GM21360 (cell line): ENCODE results near the gene TRABD2A.

ENCODE experiments used
- ATAC-seq: cut with Tn5 transposase; IDR thresholded peaks from one replicate; pipeline ENCODE4 v1.9.1; 2021; ENCODE audit warnings: mild to moderate bottlenecking, moderate library complexity; ENCODE audit not compliant: unreplicated experiment

Gene TRABD2A

DNA sequence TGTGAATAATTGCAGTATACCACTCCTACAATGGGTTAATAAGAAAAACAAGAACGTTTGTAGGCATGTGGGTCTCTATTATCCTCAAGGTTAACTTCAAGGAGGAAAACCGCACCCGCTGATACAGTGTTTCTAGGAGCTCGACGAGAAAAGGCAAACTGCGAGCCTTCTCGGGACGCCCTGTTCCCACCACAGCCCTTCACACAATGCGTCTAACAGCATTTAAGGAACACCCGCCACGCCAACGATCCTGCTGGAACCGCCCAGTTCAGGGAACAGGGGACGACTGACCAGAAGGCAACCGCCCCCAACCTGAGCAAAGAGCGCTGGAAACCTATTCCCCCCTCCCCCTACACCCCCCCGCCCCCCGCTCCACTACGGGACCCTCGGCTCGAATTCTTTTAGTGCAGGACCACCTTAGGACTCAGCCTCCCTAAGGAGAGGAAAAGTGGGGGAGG lies 23.9 kb upstream of the TRABD2A start:
- ATAC-seq = no peak

DNA sequence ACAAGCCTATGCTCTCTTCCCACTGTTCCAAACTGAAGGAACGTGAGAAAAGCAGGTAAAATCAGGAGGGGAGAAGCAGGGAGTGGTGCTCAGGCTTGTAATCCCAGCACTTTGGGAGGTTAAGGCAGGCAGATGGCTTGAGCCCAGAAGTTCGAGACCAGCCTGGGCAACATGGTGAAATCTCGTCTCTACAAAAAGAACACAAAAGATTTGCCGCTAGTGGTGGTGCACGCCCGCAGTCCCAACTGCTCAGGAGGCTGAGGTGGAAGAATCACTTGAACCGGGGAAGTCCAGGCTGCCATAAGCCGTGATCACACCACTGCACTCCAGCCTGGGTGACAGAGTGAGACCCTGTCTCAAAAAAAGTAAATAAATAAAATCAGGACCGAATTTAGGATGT lies 23.3 kb upstream of the TRABD2A start:
- ATAC-seq = no peak

DNA sequence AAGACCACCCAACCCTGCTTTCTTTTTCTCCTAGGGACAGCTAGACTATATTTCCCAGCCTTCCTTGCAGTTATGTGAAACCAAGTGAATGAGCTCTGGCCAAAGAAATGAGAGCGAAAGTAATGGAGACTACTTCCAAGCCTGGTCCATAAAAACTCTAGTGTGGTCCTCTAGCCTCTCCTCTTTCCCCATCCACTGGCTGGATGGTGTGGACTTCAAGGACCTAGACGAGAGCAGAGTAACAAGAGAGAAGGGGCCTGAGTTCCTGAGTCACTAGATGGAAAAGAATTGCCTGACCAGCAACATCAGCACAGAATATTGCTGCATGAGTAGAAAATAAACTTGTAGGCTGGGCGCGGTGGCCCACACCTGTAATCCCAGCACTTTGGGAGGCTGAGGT lies 21.6 kb upstream of the TRABD2A start:
- ATAC-seq = no peak

DNA sequence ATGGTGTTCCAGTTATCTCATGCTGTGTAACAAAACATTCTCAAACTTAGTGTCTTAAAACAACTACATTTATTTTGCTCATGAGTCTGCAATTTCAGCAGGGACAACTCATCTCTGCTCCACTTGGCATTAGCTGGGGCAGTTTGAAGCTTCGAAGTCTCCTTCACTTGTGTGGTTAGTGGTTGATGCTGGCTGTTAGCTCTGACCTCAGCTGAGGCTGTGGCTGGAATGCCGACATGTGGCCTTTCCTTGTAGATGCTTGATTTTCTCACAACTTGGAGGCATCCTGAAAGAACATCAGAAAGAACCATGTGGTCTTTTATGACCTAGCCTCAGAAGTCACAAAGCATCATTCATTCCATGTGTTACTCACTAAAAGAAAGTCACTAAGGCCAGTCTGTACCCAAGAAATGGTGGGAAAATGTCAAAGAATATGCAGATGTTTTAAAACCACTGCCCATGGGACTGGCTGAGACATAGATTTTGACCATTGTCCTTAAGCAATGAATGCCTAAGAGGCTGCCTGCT lies 20.8 kb upstream of the TRABD2A start:
- no peak for ATAC-seq

DNA sequence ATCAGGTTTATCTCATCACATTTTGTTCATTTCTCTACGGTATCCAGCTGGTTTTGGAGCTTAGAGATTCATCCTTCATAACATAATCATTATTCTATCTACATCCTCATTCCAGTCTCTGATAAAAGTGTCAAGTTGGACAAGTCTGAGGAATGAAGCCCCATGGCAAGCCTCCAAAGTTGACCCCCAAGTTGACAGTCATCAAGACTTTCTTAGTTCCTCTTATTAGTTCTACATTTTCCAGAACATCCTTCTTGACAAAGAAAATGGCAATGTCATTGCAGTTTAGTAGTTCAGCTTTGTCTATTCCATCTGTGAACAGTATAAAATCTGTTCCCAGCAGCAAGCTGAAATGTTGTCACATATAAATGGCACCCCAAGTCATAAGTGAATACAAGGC lies 20.1 kb upstream of the TRABD2A start:
- ATAC-seq = no peak

DNA sequence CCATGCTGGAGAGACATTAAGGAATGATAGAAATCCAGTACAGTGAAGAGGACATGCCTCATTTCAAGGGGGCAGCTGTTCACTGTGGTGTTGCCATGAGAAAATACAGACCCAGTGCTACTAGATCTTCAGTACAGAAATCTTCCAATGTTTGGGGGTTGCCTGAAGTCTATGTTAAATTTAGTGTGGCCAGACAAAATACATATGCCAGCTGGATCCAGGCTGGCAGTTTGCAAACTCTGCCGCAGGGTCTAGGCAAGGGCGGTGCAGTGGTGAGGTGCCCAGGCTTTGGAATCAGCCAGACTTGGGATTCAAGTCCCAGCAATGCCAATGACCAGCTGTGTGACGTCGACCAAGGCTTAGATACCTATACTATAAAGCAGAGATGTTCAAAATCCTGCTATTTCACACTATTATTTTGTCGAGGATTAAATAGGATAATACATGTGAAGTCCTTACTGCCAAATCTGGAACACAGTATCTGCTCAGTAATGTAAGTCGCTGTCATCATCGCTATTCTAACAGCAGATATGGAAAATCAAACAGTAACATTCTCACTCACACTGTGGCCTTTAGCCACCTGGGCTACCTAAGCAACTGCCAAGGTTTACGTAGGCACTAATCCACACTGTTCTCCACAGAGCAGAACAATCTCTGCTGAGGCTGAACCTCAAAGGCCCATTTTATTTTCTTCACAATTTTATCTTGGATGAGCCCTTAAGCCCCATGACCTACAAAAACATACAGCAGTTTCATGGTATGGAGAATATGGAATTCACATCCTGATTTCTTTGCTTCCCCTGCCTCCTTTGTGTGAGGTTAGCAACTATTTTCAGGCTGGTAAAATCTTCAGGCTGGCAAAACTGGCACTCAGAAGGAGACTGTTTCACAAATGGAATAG lies 18.7 kb upstream of the TRABD2A start:
- ATAC-seq = no peak

DNA sequence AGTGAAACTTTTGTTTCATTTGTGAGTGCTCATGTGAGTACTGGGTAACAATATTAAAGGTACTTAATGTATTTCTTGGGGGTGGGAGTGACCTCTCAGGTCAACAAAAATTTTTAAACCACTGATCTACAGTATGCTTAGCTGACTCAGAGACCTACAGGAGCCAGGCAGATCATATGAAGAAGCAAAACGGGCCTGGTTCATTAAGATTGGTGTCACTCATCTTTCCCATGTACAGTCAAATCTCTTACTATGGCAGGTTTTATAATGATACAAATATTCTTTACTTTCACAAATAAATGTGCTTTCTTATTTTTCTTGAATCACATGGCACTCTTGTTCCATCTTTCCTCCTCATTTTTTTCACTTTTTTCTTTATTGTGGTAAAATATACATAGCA lies 16.9 kb upstream of the TRABD2A start:
- ATAC-seq = no peak

DNA sequence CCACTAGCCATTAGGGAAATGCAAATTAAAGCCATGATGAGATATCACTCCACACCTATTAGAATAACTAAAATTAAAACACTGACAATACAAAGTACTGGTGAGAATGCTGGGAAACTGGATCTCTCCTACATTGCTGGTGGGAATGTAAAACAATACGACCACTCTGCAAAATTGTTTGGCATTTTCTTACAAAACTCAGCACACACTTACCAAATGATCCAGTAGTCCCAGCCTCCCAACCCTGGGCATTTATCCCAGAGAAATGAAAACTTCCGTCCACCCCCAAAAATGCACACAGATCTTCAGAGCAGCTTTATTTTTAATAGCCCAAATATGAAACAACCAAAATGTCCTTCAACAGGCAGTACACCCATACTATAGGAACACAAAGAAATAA lies 15.7 kb upstream of the TRABD2A start:
- no peak for ATAC-seq

DNA sequence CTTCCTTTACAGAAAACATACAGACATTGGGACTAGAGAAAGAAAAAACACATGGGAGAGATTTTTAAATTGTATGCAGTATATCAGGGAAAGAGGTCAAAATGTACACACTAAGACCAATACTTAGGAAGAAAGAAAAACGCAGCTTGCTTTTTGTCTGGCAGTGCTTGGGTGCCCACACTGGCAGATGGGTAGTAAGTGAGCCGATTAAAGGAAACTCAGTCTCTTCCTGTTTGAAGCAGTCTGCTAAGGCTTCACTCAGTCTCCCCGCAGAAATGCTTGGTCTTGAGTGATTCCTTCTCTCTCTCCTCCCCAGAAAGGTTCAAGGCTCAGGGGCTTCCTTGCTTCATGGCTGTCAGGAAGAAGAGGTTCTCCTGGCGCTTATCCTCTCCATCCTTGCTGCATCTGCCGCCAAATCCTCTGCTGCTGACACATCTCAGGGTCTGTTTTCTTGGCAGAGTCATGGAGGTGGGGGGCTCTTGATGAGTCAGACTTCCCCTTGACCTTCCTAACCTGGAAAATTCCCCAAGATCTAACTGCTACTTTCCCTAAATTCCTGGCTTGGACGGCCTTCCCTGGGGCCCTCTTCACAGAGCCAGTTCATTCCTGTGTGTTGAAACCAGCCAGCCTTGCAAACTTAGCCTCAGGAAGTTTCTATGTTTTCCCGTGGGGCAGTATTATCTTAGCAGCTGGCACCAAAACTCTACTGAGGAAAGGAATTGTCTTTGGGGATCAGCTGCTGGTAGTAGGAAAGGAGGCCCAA lies 14.1 kb upstream of the TRABD2A start:
- ATAC-seq = no peak

DNA sequence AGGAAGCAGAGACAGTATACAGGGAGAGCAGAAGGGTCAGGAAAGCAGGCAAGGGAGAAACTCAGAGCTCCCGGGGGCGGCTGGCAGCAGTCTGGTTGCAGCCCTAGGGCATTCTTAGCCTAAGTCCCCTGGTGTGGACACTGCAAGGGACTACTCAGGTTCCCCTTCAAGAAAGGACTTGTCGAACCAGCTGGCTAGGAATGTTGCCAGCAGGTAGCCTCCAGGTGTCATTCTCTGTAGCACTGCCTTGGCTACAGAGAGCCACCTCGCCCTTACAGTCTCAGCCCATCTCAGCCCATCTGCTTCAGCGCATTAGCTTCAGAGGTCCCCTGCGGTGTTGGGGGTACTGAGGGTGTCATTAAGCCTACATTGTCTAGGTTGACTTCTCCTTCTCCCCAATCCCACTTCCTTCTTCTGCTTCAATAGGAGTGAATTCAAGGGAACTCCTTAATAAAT lies 13.3 kb upstream of the TRABD2A start:
- ATAC-seq = no peak

DNA sequence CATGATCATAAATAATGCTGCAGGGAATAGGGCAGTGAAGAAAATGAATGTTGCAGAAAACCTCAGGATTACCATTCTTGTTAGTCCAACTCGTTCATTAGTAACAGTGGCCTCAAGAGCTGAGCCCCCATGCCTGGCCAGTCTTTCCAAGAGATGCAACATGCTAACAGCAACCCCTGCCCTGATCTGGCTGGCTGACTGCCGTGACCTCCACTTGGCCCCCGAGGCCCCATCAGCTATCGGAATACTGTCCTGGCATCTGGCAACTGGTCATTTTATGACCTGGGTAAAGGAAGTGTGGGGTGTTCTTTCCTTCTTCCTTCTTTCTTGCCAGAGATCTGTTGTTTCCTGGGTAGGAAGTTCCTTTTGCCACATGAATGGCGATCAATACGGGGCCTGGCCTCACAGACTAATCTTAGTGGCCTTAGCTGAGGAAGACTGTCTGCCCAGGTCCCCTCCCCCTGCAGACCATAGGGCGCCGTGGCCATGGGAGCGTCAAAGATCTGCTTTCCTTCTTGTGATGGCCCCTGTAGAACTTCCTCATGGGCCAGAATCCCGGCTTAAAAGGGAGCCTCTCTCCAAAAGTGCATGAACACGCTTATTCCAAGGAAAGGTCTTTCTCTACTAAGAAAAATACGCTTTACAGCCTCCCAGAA lies 10.6 kb upstream of the TRABD2A start:
- no peak for ATAC-seq

DNA sequence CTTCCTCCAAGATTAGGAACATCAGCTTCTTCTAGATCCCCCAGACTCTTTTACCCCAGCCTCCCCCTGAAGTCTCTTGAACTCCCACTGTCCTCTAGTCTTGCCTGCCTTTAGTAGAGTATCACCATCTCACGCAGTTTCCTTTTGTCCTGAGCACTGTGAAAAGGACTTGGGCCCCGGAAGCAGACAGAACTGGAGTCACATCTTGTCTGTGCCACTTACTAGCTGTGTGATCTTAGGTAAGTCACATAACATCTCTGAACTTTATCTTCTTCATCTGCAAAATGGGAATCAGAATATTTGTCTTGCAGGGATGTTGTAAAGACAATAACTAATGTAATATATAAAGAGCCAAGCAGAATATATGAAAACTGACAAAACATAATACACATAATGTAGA lies 8.4 kb upstream of the TRABD2A start:
- ATAC-seq = no peak

DNA sequence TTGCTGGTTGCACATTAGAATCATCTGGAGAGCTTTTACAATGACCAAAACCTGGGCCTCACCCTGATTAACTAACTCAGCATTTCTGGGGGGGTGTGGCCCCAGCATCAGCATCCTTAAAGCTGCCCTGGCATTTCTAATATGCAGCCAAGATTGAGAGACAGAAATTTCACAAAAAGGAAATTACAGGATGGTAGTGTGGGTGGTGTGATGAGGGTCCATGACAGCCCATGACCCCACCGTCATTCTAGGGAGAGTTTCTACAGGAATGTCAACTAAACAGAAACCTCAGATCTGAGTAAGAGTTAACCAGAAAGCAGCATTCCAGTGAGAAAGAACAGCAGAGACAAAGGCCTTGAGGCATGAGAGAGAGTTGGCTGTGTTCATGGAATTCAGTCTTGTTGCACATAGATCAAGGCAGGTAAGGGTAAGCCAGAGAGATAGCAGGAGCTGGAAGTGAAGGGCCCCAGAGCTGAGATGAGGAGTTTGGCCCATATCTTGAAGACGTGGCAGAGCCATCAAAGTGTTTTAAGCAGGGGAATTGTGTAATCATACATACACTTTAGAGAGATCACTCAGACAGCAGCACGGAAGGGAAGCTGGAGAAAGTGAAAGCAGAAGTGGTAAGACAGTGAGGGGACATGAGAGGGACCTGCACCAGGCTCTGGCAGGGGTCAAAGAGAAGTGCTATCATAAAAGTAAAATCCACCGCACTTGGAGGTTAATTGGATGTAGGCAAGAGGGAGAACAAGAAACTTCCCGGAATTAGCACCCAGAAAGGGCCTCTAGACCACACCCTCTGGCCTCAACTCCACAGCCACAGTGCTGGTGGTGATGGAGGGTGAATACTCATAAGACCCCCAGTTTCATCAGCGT lies 7.8 kb upstream of the TRABD2A start:
- peak; percentile 96 for ATAC-seq

DNA sequence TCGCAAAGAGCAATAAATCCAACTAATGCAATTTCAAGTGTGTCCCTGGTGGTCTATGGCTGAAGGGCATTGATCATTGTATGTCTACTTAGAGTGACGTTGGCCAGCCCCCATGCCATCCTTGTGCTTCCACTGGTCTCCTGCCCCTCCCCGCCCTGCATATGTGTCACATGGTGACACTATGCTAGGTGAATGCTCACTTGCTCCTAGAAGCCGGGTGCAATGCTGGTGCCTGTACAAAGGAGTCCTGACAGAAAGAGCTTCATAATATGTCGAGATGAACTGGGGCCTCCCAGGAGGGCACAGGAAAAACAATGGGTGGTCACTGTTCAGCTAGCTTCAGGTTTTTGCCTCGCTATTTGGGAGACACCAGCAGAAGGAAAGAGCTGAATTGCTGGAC lies 5.9 kb upstream of the TRABD2A start:
- ATAC-seq = no peak

DNA sequence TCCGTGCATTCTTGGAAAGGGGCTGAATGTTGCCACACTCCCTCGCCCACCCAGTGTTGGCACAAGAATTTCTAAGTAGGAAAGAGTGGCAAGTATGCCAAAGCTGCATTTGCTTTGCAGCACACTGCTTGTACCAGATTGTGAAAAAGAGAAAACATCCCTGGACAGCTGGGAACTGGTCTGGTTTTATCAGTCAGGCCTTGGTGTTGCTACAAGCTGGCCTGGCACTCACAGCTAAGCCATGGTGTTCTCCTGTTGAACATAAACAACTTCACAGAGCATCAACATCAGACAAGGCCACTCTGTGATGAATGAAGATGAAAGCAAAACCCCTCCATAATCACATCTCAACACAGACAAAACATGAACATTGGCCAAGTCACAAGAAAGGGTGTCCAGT lies 4.2 kb upstream of the TRABD2A start:
- no peak for ATAC-seq

DNA sequence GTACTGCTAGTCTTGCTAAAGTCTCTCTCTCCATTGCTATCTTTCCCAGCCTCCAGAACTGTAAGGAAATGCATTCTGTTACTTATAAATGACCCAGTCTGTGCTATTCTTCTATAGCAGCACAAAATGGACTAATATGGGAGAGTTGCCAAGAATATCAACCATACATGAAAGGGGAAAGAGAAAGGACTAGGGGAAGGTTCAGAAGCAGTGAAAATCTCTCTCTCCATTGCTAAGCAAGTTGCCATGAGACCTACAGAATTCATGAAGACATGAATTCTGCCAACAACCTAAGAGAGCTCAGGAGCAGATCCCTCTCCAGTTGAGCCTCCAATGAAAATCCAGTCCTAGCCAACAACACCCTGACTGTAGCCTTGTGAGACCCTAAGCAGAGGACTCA lies 3.6 kb upstream of the TRABD2A start:
- ATAC-seq = no peak

DNA sequence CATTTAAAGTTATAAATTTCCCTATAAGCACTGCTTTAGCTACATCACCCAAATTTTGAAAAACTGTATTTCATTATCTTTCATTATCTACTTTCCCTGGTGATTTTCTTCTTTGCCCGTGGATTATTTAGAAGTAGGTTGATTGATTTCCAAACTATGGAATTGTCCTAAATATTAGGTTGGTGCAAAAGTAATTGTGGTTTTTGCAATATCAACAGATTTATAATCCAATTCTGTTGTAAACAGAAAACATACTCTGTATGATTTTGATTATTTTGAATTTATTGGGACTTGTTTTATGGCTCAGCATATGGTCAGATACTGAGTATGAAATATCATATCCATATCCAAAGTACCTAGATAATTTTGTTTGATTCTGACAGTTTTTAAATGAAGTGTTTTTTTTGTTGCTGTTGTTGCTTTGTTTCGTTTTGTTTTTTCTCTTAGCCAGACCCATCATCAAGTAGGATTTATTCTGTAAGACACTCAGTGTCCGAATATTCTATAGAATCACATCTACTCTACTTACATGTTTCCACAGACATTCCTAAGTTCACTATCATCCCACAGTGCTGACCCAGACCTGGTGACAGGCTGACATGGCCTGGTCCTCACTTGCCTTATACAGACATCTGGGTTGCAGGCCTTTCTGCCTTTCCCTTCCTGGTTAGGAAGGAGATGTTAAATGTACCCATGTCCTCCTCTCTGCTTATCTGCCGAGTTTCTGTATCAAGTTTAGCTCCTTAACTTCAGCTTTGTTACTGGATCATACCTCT lies 2.1 kb upstream of the TRABD2A start:
- ATAC-seq = no peak

DNA sequence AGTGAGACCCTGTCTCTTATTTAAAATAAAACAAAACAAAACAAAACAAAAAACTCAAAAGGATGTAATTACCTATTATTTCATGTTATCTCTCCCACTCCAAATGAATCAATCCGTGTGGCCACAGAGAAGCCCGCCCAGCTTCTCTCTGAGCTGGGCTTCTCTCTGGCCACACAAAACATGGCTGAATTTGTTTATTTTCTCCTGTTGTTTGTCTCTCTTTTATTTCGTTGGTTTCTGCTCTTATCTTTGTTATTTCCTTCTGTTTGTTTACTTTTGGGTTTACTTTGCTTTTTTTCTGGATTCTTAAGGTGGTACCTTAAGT lies 1.5 kb upstream of the TRABD2A start:
- ATAC-seq = no peak

DNA sequence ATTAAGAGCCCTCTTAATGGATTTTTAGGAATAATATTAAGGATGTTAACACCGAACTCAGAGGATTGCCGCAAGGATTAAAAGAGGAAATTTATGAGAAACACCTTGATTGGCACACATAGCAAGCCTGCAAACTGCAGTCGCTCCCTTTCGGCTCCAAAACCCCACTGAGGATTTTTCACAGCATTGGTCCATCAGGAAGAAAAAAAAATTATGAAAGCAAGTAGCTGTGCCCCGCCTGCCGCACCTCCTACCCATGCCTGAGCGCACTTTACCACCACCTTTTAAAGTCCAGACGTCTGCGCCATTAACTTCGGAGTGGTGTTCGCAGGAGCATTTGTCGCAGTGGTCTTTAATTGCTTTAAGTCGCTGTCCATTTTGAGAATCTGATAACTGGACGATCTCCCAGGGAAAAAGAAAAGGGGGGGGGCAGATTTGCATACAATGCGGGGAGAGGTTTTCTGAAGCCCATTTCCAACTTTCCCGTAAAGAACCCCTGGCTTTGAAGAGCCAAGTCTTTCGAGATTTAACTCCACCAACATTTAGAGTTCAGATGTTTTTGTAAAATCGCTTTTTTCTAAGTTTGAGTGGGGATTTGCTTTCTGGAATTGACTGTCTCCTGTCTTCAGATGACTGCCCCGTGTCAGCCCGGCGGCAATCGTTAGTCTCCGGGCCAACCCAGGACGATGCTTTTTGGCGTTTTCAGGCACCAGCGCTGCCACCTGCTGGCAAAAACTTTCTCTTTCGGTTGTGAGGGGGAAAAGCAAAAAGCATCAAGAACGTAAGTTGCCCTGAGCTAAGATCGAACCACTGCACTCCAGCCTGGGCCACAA lies 913 bp upstream of the TRABD2A start:
- peak; percentile 71 for ATAC-seq
